H1 (cell line): ENCODE results near the gene FAM162B. TPM values are rescaled to one million over a fixed set of nuclear protein-coding genes. Genes with fewer than 3 reads are reported as not detected.

Experiments used
- CTCF ChIA-PET: fragments of 300-600 bp; sonication (Branson Sonifier 250); formaldehyde crosslinking; loops from one replicate; lab custom pipeline; 2021; ENCODE audit not compliant: partially characterized antibody; lab: Charles Lee
- POLR2A ChIA-PET: fragments of 300-600 bp; sonication (Branson Sonifier 250); formaldehyde crosslinking; loops from one replicate; lab custom pipeline; 2021; ENCODE audit warnings: inconsistent platforms; ENCODE audit not compliant: partially characterized antibody; lab: Charles Lee
- DNase-seq, 2 experiments: peaks; one replicate each; pipeline versions ENCODE4 v3.0.0 to v3.0.0-alpha.2; 2010 to 2022; ENCODE audit warnings: low spot score in 2 of 2, low read depth in 1 of 2, mixed read lengths in 1 of 2
- FAIRE-seq: peaks from 2 replicates; lab custom pipeline; 2011; peaks lifted over from hg19 to GRCh38; lab: Jason Lieb, UNC
- H2AFZ ChIP-seq: 2 replicates; pipeline ENCODE4 v1.8.1; 2012; ENCODE audit warnings: low read length, inconsistent platforms
- H2AK5ac ChIP-seq: 2 replicates; pipeline ENCODE4 v1.6.1; 2013; ENCODE audit warnings: low read depth, low read length
- H2BK120ac ChIP-seq: replicated peaks from 2 replicates; pipeline ENCODE3; 2013; ENCODE audit warnings: low read depth, low read length, inconsistent platforms
- H2BK12ac ChIP-seq: 2 replicates; pipeline ENCODE4 v1.6.1; 2013; ENCODE audit warnings: low read depth, low read length
- H2BK15ac ChIP-seq: 2 replicates; pipeline ENCODE4 v1.6.1; 2013; ENCODE audit warnings: low read length
- H2BK20ac ChIP-seq: 2 replicates; pipeline ENCODE4 v1.6.1; 2013; ENCODE audit warnings: low read length
- H2BK5ac ChIP-seq: 2 replicates; pipeline ENCODE4 v1.6.1; 2013; ENCODE audit warnings: low read depth, low read length
- H3K14ac ChIP-seq: 2 replicates; pipeline ENCODE4 v1.6.1; 2013; ENCODE audit warnings: inconsistent platforms; ENCODE audit not compliant: insufficient read length
- H3K18ac ChIP-seq: 2 replicates; pipeline ENCODE4 v1.6.1; 2013; ENCODE audit warnings: low read length; ENCODE audit errors: extremely low read depth
- H3K23ac ChIP-seq: 2 replicates; pipeline ENCODE4 v1.6.1; 2013; ENCODE audit warnings: inconsistent platforms; ENCODE audit not compliant: insufficient read length
- H3K23me2 ChIP-seq: 2 replicates; pipeline ENCODE4 v1.6.1; 2013; ENCODE audit warnings: low read depth, low read length
- H3K27ac ChIP-seq: 2 replicates; pipeline ENCODE4 v1.6.1; 2011; ENCODE audit warnings: low read depth, low read length, inconsistent platforms
- H3K27me3 ChIP-seq, 4 experiments: replicated peaks in 1 of 4; 1 replicate in 1 of 4; 2 replicates in 3 of 4; pipeline versions ENCODE4 v1.6.1 to v1.8.1; 2011 to 2013; ENCODE audit warnings: low read length in 3 of 4, mild to moderate bottlenecking in 3 of 4, inconsistent platforms in 2 of 4, mixed read lengths in 2 of 4, moderate library complexity in 1 of 4; ENCODE audit not compliant: control insufficient read depth in 3 of 4, insufficient read depth in 3 of 4; ENCODE audit errors: extremely low read depth in 1 of 4
- H3K36me3 ChIP-seq, 4 experiments: 2 replicates each; pipeline versions ENCODE4 v1.6.1 to v1.8.1; 2011 to 2013; ENCODE audit warnings: mild to moderate bottlenecking in 4 of 4, low read length in 3 of 4, moderate library complexity in 2 of 4, control low read depth in 1 of 4, inconsistent platforms in 1 of 4; ENCODE audit not compliant: insufficient read depth in 4 of 4, control insufficient read depth in 2 of 4
- H3K4ac ChIP-seq: replicated peaks from 2 replicates; pipeline ENCODE3; 2013; ENCODE audit warnings: low read length, low read depth, mixed read lengths, inconsistent platforms; ENCODE audit not compliant: insufficient read length
- H3K4me1 ChIP-seq, 4 experiments: replicated peaks in 1 of 4; 1 replicate in 1 of 4; 2 replicates in 3 of 4; pipeline versions ENCODE4 v1.6.1 to v1.8.1; 2011 to 2013; ENCODE audit warnings: low read length in 3 of 4, inconsistent platforms in 2 of 4, mixed read lengths in 1 of 4; ENCODE audit not compliant: insufficient read depth in 4 of 4, control insufficient read depth in 3 of 4
- H3K4me2 ChIP-seq, 2 experiments: 2 replicates each; pipeline versions ENCODE4 v1.6.1 to v1.8.1; 2011 to 2013; ENCODE audit warnings: low read depth in 2 of 2, low read length in 2 of 2, control low read depth in 1 of 2, inconsistent platforms in 1 of 2, mild to moderate bottlenecking in 1 of 2; ENCODE audit not compliant: insufficient read depth in 1 of 2
- H3K4me3 ChIP-seq, 4 experiments: fragments of 200-600, 300-600 bp in 1 of 4; sonication (generic), shearing (Covaris generic), sonication (Bioruptor Twin) in 1 of 4; 2 replicates each; pipeline versions ENCODE4 v1.5.1 to v1.8.1; 2011 to 2016; ENCODE audit warnings: low read length in 4 of 4, low read depth in 3 of 4, control low read depth in 2 of 4, inconsistent platforms in 2 of 4, mild to moderate bottlenecking in 2 of 4, mixed read lengths in 1 of 4, moderate library complexity in 1 of 4; ENCODE audit not compliant: insufficient read depth in 2 of 4; ENCODE audit errors: extremely low read depth in 1 of 4
- H3K56ac ChIP-seq: replicated peaks from 2 replicates; pipeline ENCODE3; 2013; ENCODE audit warnings: low read depth, mild to moderate bottlenecking, mixed read lengths, low read length, inconsistent platforms; ENCODE audit not compliant: insufficient read length
- H3K79me1 ChIP-seq: 2 replicates; pipeline ENCODE4 v1.6.1; 2013; ENCODE audit warnings: low read depth, low read length, control low read depth
- H3K79me2 ChIP-seq, 2 experiments: 2 replicates each; pipeline versions ENCODE4 v1.6.1 to v1.8.1; 2012 to 2013; ENCODE audit warnings: low read length in 2 of 2, mild to moderate bottlenecking in 2 of 2, inconsistent platforms in 1 of 2; ENCODE audit not compliant: insufficient read depth in 2 of 2, control insufficient read depth in 1 of 2
- H3K9ac ChIP-seq, 4 experiments: replicated peaks in 1 of 4; 1 replicate in 1 of 4; 2 replicates in 3 of 4; pipeline versions ENCODE4 v1.6.1 to v1.8.1; 2011 to 2013; ENCODE audit warnings: low read depth in 3 of 4, low read length in 3 of 4, control low read depth in 2 of 4, mild to moderate bottlenecking in 2 of 4, moderate library complexity in 2 of 4, inconsistent platforms in 1 of 4; ENCODE audit errors: extremely low read depth in 1 of 4
- H3K9me3 ChIP-seq, 2 experiments: 2 replicates each; pipeline versions ENCODE4 v1.6.1 to v1.8.1; 2012 to 2013; ENCODE audit warnings: mild to moderate bottlenecking in 2 of 2, moderate library complexity in 2 of 2, control low read depth in 1 of 2, inconsistent platforms in 1 of 2, low read depth in 1 of 2, low read length in 1 of 2, mixed read lengths in 1 of 2; ENCODE audit not compliant: insufficient read depth in 2 of 2
- H4K20me1 ChIP-seq, 2 experiments: replicated peaks in 1 of 2; 2 replicates each; pipeline versions ENCODE3 to v1.8.1; 2011 to 2013; ENCODE audit warnings: inconsistent platforms in 2 of 2, low read length in 2 of 2, mild to moderate bottlenecking in 1 of 2; ENCODE audit not compliant: insufficient read depth in 2 of 2, control insufficient read depth in 1 of 2
- H4K5ac ChIP-seq: 2 replicates; pipeline ENCODE4 v1.6.1; 2013; ENCODE audit warnings: low read length, low read depth, mixed read lengths, inconsistent platforms; ENCODE audit not compliant: insufficient read length
- H4K8ac ChIP-seq: 2 replicates; pipeline ENCODE4 v1.8.0; 2013; ENCODE audit warnings: mild to moderate bottlenecking, moderate library complexity, low read length, inconsistent platforms; ENCODE audit not compliant: insufficient read depth; ENCODE audit errors: extremely low read depth
- H4K91ac ChIP-seq: replicated peaks from 2 replicates; pipeline ENCODE3; 2013; ENCODE audit warnings: low read length, mixed read lengths, inconsistent platforms; ENCODE audit not compliant: insufficient read length
- SP4 ChIP-seq: IDR thresholded peaks from 2 replicates; pipeline ENCODE4 v1.6.1; 2012; ENCODE audit warnings: low read length, inconsistent platforms
- YY1 ChIP-seq: IDR thresholded peaks from 2 replicates; pipeline ENCODE4 v1.6.1; 2011; ENCODE audit warnings: low read depth, mild to moderate bottlenecking, low read length
- polyA plus RNA-seq, 7 experiments: library from polyadenylated mRNA; depleted of rRNA in 3 of 7; stranded (reverse) in 5 of 7; unstranded in 2 of 7; fragments of >200 nt in 5 of 7; fragments of 200-250 nt in 2 of 7; gene quantifications; 1 replicate in 5 of 7; 2 replicates in 1 of 7; 4 replicates in 1 of 7; pipeline versions ENCODE4 v1.2.1 to v1.2.3, GENCODE V29; 2011 to 2013; ENCODE audit warnings: missing spikeins in 2 of 7, mixed read lengths in 2 of 7
- total RNA-seq: library from RNA; stranded (reverse); fragmentation: NEBNext Ultra II Directional; extraction: Animal tissue kit (Norgen Biotek cat#: 25700); gene quantifications from 2 replicates; pipeline ENCODE4 v1.2.1, GENCODE V29; 2021

FAM162B gene
- total and polyA plus RNA-seq, 2 of the 8 experiments (the other 6 are each of a cell fraction or from before 2014, with no cell fraction given) = 2.6 to 3.2 TPM

- H3K4me3 ChIP-seq = no peak overlapping the region
- H2BK12ac ChIP-seq = no peak overlapping the region
- no peak overlapping the region for H3K56ac ChIP-seq
- H3K27ac ChIP-seq = no peak overlapping the region
- no peaks in the 10 kb centered on the region for H3K27me3 ChIP-seq
- H3K4ac ChIP-seq = no peak overlapping the region
- no peak for TF ChIP-seq YY1
- no peak for TF ChIP-seq SP4
- no peak overlapping the region for H3K14ac ChIP-seq
- no peak overlapping the region for H3K9ac ChIP-seq
- H2AK5ac ChIP-seq = no peak overlapping the region
- H4K20me1 ChIP-seq = peaks cover 0 to 2% of the 10 kb centered on the region in 2 experiments
- peaks cover 1% of the 10 kb centered on the region; the same call in 1 of the 2 replicates for H3K23me2 ChIP-seq
- POLR2A ChIA-PET = no interaction called here
- no peak overlapping the region for H3K4me2 ChIP-seq
- DNase-seq (no peak), FAIRE-seq (no peak)
- H3K23ac ChIP-seq = no peak overlapping the region
- CTCF ChIA-PET = no interaction called here
- H2BK20ac ChIP-seq = no peak overlapping the region
- peaks cover 2 to 43% (median 6%) of the 10 kb centered on the region in 4 experiments; a peak in 5 of 8 replicates for H3K36me3 ChIP-seq
- no peaks in the 10 kb centered on the region for H3K9me3 ChIP-seq
- H2AFZ ChIP-seq = no peak overlapping the region
- no peak overlapping the region for H3K18ac ChIP-seq
- H3K79me2 ChIP-seq = no peaks in the 10 kb centered on the region
- no peak overlapping the region for H4K5ac ChIP-seq
- H2BK15ac ChIP-seq = no peak overlapping the region
- H2BK120ac ChIP-seq = no peak overlapping the region
- H2BK5ac ChIP-seq = no peak overlapping the region
- H3K4me1 ChIP-seq = no peaks in the 10 kb centered on the region
- no peaks in the 10 kb centered on the region for H3K79me1 ChIP-seq
- no peak overlapping the region for H4K8ac ChIP-seq
- H4K91ac ChIP-seq = no peak overlapping the region
Observed at GRCh38 chr6:116730513-116730912, 35.0 kb downstream of the FAM162B start.
